Heart left ventricle (tissue), 13 donors: Measurements from ENCODE around the gene PTPRM.

Experiments used
- CTCF ChIP-seq, 12 donors: fragments of 200-600 bp; sonication (generic) in 4 of 12; IDR thresholded peaks; one replicate each; pipeline versions ENCODE4 v1.5.0 to v1.8.0; 2018 to 2022; ENCODE audit warnings: antibody characterized with exemption in 12 of 12, mild to moderate bottlenecking in 5 of 12
- POLR2A ChIP-seq, 2 donors: fragments of 450-650 bp; IDR thresholded peaks; one replicate each; pipeline ENCODE4 v1.6.1; 2017; ENCODE audit warnings: antibody characterized with exemption in 2 of 2, mild to moderate bottlenecking in 2 of 2, moderate library complexity in 2 of 2
- donor health status: ischemic (EF 13 %, LVEDD 7.1; RV severe dilation, severe dysfunction).
- donor health status: DM: no; HTN: yes; CAD: no.
- donor health status: DM: no; HTN: no; CAD: no.
- donor health status: ischemic (EF 25% LVEDD 6.9; RV normal size, moderate dysfunction).
- donor health status: ischemic (EF 25% LVEDD 5.7; RV mildly dilated, moderate dysfunction).
- donor health status: ischemic (EF 35%, LVEDD 5.7; RV mildly dilated, moderate dysfunction).
- donor health status: nonischemic (EF 11% LVEDD 7.7; RV severe dilation, severe dysfunction).
- donor health status: DM: yes; HTN: yes; CAD: no.
- donor health status: PGD.
- donor health status: ischemic (EF 29% LVEDD 5.4; RV normal size, mild dysfunction).
- donor health status: nonischemic (EF 23%, LVEDD 6.1; RV moderate dilation, normal function).

- TF ChIP-seq CTCF (IDR thresholded peaks at IDR 0.05), result no peak
- TF ChIP-seq POLR2A (IDR thresholded peaks at IDR 0.05), result no peak
Measured at GRCh38 chr18:7846335-7846734, 279.2 kb downstream of the PTPRM start.
